ENCODE measurements around the gene UNC13C.

- TF ChIP-seq TCF3 (IDR thresholded peaks at IDR 0.05; ENCODE audit: borderline replicate concordance, insufficient read depth, low read depth, low read length) (no peak), HDGF (IDR thresholded peaks at IDR 0.05) (no peak), CREB1 (IDR thresholded peaks at IDR 0.05; ENCODE audit: low read depth) (no peak), MYC (IDR thresholded peaks at IDR 0.05; ENCODE audit: insufficient read depth, insufficient read length, insufficient replicate concordance, low read length, severe bottlenecking) (no peak), BHLHE40 (IDR thresholded peaks at IDR 0.05; ENCODE audit: borderline replicate concordance in 1 of 2, low read depth in 2 of 2, low read length in 1 of 2) (peak; percentile 25 to 54; a peak in 1 of 4 replicates), NFYB (IDR thresholded peaks at IDR 0.05; ENCODE audit: insufficient read depth, low read depth, low read length) (no peak), JUND (IDR thresholded peaks at IDR 0.05; ENCODE audit: low read depth, low read length) (no peak), KLF5 (IDR thresholded peaks at IDR 0.05; ENCODE audit: partially characterized antibody) (no peak), ESRRA (IDR thresholded peaks at IDR 0.05; ENCODE audit: low read length) (no peak), MXI1 (IDR thresholded peaks at IDR 0.05; ENCODE audit: low read depth, low read length) (no peak)
These were observed 541.3 kb downstream of the UNC13C start for GRCh38 chr15:54519577-54519976.

Measured in GM12878 (cell line).